Hepatocyte (in vitro differentiated cells): ENCODE results near the gene FAM124A. TPM values are rescaled to one million over a fixed set of nuclear protein-coding genes. Genes with fewer than 3 reads are reported as not detected.

ENCODE experiments used
- DNase-seq: peaks from one replicate; pipeline ENCODE4 v3.0.0-alpha.2; 2016; ENCODE audit warnings: low spot score
- H2AFZ ChIP-seq: fragments of 200-600 bp; sonication (generic); 2 replicates; pipeline ENCODE4 v1.6.0; 2016; ENCODE audit warnings: antibody characterized with exemption, mild to moderate bottlenecking
- H3K27ac ChIP-seq: fragments of 200-600 bp; sonication (generic); 2 replicates; pipeline ENCODE4 v1.5.1; 2016; ENCODE audit warnings: mild to moderate bottlenecking
- H3K27me3 ChIP-seq: fragments of 200-600 bp; sonication (generic); 2 replicates; pipeline ENCODE4 v1.6.1; 2016
- H3K36me3 ChIP-seq: fragments of 200-600 bp; sonication (generic); replicated peaks from 2 replicates; pipeline ENCODE4 v1.5.1; 2016; ENCODE audit warnings: low read depth; ENCODE audit not compliant: insufficient read depth
- H3K4me1 ChIP-seq: fragments of 200-600 bp; sonication (generic); 2 replicates; pipeline ENCODE4 v1.5.1; 2016; ENCODE audit warnings: mild to moderate bottlenecking, moderate library complexity; ENCODE audit not compliant: insufficient read depth
- H3K4me2 ChIP-seq: fragments of 200-600 bp; sonication (generic); 2 replicates; pipeline ENCODE4 v1.6.0; 2016
- H3K4me3 ChIP-seq: fragments of 200-600 bp; sonication (generic); 2 replicates; pipeline ENCODE4 v1.5.1; 2016; ENCODE audit warnings: mild to moderate bottlenecking
- H3K79me2 ChIP-seq: fragments of 200-600 bp; sonication (generic); 2 replicates; pipeline ENCODE4 v1.6.0; 2017; ENCODE audit warnings: mild to moderate bottlenecking
- H3K9me2 ChIP-seq: fragments of 200-600 bp; sonication (generic); replicated peaks from 2 replicates; pipeline ENCODE4 v1.6.0; 2017; ENCODE audit warnings: mild to moderate bottlenecking; ENCODE audit not compliant: insufficient read depth
- H3K9me3 ChIP-seq: fragments of 200-600 bp; sonication (generic); 2 replicates; pipeline ENCODE4 v1.5.1; 2016; ENCODE audit warnings: low read depth, mild to moderate bottlenecking
- H4K20me1 ChIP-seq: fragments of 200-600 bp; sonication (generic); 2 replicates; pipeline ENCODE4 v1.6.0; 2016; ENCODE audit warnings: mild to moderate bottlenecking; ENCODE audit not compliant: insufficient read depth, poor library complexity, severe bottlenecking
- EZH2 ChIP-seq: fragments of 200-600 bp; sonication (generic); IDR thresholded peaks from 2 replicates; pipeline ENCODE4 v1.6.1; 2016; ENCODE audit warnings: antibody characterized with exemption, mild to moderate bottlenecking, borderline replicate concordance
- EZH2phosphoT487 ChIP-seq: fragments of 200-600 bp; sonication (generic); IDR thresholded peaks from one replicate; pipeline ENCODE4 v1.6.1; 2018; ENCODE audit warnings: antibody characterized with exemption, mild to moderate bottlenecking, low read depth, moderate library complexity; ENCODE audit not compliant: unreplicated experiment, severe bottlenecking
- WGBS: methylation state at CpG from one replicate; pipeline ENCODE4 v1.1.6; 2016; ENCODE audit warnings: low lambda C conversion rate; ENCODE audit errors: missing lambda C conversion rate; 5-methylcytosine and 5-hydroxymethylcytosine counted together
- polyA plus RNA-seq: library from polyadenylated mRNA; unstranded; fragments of >200 nt; fragmentation: Nextera tagmentation; extraction: Ambion mirVana; gene quantifications from 2 replicates; pipeline ENCODE4 v1.2.1, GENCODE V29; 2016
- total RNA-seq: library from RNA; depleted of rRNA; stranded (reverse); fragments of >200 nt; gene quantifications from 2 replicates; pipeline ENCODE4 v1.2.3, GENCODE V29; 2014
- TF ChIP-seq, protein P1 (sequence below): fragments of 200-600 bp; sonication (generic); IDR thresholded peaks from 2 replicates; pipeline ENCODE4 v1.5.1; 2016; ENCODE audit warnings: antibody characterized with exemption, mild to moderate bottlenecking; ENCODE audit not compliant: poor library complexity

Gene FAM124A
- total and polyA plus RNA-seq, 2 experiments from 2014 or later: 0.60 to 1.7 TPM

DNA sequence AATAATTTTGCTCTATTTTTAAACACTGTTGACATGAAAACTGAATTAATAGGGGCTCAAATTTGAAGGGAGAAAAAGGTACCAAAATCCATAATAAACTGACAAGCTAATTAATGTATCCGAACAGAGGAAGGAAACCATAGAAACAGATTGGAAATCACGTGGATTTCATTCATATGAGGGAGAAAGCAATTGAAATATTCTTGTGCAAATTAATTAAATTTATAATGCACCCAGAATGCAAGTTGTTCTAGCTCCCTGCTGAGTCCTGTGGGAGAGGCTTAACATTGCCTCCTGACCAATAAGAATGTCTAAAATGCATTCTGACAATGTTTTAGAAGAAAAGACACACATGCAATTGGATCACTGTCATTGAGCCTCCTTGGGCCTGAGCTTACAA is 99.6 kb downstream of the FAM124A start:
- no peak overlapping the region for H2AFZ ChIP-seq
- no peak for DNase-seq
- no peak overlapping the region for H3K4me3 ChIP-seq
- H3K9me3 ChIP-seq: no peaks in the 10 kb centered on the region
- no peaks in the 10 kb centered on the region for H3K27me3 ChIP-seq
- 84% methylated on average over 2 of the region's 2 CpGs for WGBS
- no peak overlapping the region for H3K4me2 ChIP-seq
- TF ChIP-seq EZH2phosphoT487: no peak
- no peak for TF ChIP-seq EZH2
- TF ChIP-seq, protein P1, sequence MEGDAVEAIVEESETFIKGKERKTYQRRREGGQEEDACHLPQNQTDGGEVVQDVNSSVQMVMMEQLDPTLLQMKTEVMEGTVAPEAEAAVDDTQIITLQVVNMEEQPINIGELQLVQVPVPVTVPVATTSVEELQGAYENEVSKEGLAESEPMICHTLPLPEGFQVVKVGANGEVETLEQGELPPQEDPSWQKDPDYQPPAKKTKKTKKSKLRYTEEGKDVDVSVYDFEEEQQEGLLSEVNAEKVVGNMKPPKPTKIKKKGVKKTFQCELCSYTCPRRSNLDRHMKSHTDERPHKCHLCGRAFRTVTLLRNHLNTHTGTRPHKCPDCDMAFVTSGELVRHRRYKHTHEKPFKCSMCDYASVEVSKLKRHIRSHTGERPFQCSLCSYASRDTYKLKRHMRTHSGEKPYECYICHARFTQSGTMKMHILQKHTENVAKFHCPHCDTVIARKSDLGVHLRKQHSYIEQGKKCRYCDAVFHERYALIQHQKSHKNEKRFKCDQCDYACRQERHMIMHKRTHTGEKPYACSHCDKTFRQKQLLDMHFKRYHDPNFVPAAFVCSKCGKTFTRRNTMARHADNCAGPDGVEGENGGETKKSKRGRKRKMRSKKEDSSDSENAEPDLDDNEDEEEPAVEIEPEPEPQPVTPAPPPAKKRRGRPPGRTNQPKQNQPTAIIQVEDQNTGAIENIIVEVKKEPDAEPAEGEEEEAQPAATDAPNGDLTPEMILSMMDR: no peak
- H3K4me1 ChIP-seq: no peaks in the 10 kb centered on the region
- no peaks in the 10 kb centered on the region for H4K20me1 ChIP-seq
- H3K27ac ChIP-seq: no peak overlapping the region
- no peaks in the 10 kb centered on the region for H3K36me3 ChIP-seq
- H3K9me2 ChIP-seq: no peaks in the 10 kb centered on the region
- no peaks in the 10 kb centered on the region for H3K79me2 ChIP-seq

DNA sequence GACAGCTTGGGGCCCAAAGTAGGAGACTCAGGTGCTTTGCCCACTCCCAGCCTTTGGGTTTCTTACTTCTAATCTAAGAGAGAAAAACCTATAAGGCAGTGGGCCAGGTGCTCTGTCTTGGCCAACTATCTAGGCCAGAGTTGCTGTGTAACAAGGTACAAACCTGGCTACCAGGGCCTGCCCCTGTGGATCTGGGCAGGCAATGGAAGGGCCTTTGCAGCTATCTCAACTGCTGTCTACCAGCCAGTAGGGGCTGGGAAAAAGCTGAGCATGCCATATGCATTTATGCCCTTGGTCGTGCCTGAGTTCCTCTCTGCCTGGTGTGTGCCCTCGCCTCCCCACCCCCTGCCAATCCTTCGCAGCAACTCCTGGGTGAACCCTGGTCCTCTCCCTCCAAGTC is 100.6 kb downstream of the FAM124A start:
- Histone ChIP-seq H3K9me3 (no peaks in the 10 kb centered on the region), H4K20me1 (no peaks in the 10 kb centered on the region), H3K27me3 (no peaks in the 10 kb centered on the region), H3K27ac (no peak overlapping the region), H3K79me2 (no peaks in the 10 kb centered on the region), H3K4me1 (no peaks in the 10 kb centered on the region), H3K36me3 (no peaks in the 10 kb centered on the region), H3K4me3 (no peak overlapping the region), H2AFZ (no peak overlapping the region), H3K4me2 (no peak overlapping the region), H3K9me2 (no peaks in the 10 kb centered on the region)
- DNase-seq: no peak
- TF ChIP-seq, protein P1: no peak
- no peak for TF ChIP-seq EZH2phosphoT487
- no peak for TF ChIP-seq EZH2
- WGBS: 95% methylated on average over 3 of the region's 3 CpGs

DNA sequence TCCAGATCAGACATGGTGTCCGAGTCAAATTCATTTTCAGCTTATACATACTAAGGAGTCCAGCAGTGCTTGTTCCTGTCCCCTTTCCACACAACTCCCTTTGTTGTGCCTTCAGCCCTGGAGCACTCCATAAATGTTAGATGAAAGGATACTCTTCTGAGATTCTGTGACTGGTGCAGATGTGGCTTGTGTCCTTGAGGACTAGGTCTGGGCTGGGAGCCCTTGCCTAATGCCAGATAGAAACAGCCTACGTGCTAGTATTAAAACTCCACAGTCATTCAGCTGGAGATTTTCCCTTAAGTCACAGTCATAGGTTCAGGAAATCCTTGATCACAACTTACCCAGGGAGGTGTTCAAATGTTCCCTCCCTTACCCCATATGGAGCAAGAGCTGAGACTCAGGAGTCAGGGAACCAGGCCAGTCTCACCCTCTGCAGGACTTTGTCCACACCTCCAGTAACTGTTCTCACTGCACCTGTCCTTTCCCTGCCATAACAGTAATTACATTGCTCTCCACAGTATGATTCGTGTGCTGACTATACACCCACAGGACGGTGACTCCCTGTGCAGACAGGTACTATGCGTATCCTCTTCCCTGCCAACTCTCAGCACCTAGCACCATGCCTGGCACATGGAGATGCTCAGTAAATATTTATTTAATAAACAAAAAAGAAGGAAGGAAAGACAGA is 101.8 kb downstream of the FAM124A start:
- Histone ChIP-seq H3K36me3 (no peaks in the 10 kb centered on the region), H2AFZ (no peak overlapping the region), H3K4me2 (no peak overlapping the region), H3K4me3 (no peak overlapping the region), H3K9me3 (no peaks in the 10 kb centered on the region), H4K20me1 (no peaks in the 10 kb centered on the region), H3K27ac (no peak overlapping the region), H3K4me1 (no peaks in the 10 kb centered on the region), H3K27me3 (no peaks in the 10 kb centered on the region), H3K9me2 (no peaks in the 10 kb centered on the region), H3K79me2 (no peaks in the 10 kb centered on the region)
- DNase-seq: no peak
- WGBS: 83% methylated on average over 5 of the region's 5 CpGs
- TF ChIP-seq EZH2phosphoT487 (no peak), EZH2 (no peak)
- TF ChIP-seq, protein P1: no peak
